ENCODE measurements around the gene DPP9. TPM values are rescaled to one million over a fixed set of nuclear protein-coding genes. Genes with fewer than 3 reads are reported as not detected.
A peak's percentile ranks its signal among the peaks of the same experiment; 100 is the strongest.
"Not testable (repeated sequence)": the region's sequence is repeated elsewhere in the genome, so short reads cannot be mapped to it uniquely, and the experiment has no call there.

The DPP9 gene
- total RNA-seq, 1 donor from 2014 or later, result 37.1 TPM

DNA sequence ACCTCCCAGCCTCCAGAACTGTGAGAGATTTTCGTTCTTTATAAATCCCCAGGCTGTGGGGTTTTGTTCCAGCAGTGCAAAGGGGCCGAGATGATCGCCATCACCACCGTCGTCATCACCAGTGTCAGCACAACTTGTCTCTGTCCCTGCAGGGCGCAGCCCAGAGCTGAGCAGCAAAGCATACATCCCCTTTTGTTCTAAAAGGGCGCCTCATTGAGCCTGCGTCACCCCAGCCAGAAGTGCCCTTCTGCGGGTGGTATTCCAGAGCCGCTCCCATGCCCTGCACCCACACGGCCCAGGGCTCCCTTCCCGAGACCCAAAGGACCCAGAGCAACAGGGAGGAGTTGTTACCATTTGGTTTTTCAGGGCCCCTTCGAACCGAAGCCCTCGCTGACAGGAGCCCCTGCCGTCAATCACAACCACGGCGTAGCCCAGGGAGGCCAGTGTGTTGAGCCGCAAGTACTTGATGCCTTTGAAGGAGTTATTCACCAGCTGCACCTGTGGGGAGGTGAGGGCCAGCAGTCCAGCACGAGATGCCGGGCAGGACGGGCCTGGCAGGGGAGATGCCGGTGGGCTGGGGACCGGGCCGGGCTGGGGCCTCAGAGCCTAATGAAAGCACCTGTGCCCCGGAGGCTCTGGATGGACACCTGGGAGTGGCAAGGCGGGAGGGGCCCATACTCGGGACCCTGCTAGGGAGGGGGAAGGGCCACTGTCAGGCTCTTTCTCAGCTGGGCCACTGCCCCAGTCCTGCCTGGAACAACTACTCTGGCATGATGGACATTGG is 39.1 kb downstream of the DPP9 start:
- Mint-ChIP-seq H3K27ac (no peak overlapping the region), H3K9me3 (no peaks in the 10 kb centered on the region), H3K4me3 (no peak overlapping the region), H3K36me3 (peaks cover 17% of the 10 kb centered on the region), H3K4me1 (no peaks in the 10 kb centered on the region), H3K27me3 (ENCODE audit: low read depth) (no peaks in the 10 kb centered on the region)
- no peak for DNase-seq (ENCODE audit: low spot score in 2 of 2, unreplicated experiment in 2 of 2)
- TF ChIP-seq, protein P1, sequence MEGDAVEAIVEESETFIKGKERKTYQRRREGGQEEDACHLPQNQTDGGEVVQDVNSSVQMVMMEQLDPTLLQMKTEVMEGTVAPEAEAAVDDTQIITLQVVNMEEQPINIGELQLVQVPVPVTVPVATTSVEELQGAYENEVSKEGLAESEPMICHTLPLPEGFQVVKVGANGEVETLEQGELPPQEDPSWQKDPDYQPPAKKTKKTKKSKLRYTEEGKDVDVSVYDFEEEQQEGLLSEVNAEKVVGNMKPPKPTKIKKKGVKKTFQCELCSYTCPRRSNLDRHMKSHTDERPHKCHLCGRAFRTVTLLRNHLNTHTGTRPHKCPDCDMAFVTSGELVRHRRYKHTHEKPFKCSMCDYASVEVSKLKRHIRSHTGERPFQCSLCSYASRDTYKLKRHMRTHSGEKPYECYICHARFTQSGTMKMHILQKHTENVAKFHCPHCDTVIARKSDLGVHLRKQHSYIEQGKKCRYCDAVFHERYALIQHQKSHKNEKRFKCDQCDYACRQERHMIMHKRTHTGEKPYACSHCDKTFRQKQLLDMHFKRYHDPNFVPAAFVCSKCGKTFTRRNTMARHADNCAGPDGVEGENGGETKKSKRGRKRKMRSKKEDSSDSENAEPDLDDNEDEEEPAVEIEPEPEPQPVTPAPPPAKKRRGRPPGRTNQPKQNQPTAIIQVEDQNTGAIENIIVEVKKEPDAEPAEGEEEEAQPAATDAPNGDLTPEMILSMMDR (IDR thresholded peaks at IDR 0.05; ENCODE audit: unreplicated experiment), result no peak

DNA sequence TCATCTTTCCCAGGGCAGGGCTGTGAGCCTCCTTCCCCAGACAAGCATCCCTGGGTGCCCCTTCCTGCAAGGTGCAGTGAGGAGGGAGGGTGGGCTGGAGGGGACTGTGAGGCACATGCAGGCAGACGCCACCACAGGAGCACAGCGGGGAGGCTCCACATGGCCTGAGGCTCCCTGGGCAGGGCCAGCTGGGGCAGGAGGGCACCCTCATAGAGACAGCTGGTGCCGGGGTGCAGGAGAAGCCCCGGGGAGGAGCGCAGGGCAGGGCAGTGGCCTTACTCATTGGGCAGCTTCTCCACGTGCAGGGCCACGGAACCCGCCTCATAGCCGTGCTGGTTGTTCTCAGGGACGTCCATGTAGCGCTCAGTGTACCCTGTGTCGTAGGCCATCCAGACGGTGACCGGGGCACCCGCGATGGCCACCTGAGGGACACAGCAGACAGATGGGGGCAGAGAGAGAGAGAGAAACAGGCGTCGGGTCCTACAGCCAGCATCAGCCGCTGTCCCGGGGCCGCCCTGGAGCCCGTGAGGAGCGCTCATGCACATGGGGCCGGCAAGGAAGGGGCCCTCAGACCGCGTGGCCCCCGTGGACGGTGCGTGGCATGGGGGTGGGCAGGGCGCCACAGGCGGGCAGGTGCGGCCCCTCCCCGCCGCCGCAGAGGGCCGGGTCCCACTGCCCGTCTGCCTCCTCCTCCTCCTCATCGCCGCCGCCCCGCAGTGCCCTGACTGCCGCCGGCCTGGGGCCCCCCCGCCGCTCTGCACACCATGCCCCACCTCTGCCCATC is 41.0 kb downstream of the DPP9 start:
- no peak overlapping the region for H3K4me3 Mint-ChIP-seq
- DNase-seq (ENCODE audit: low spot score in 2 of 2, unreplicated experiment in 2 of 2), result no peak
- peaks cover 23% of the 10 kb centered on the region for H3K36me3 Mint-ChIP-seq
- H3K27ac Mint-ChIP-seq, result no peak overlapping the region
- no peaks in the 10 kb centered on the region for H3K4me1 Mint-ChIP-seq
- TF ChIP-seq, protein P1 (IDR thresholded peaks at IDR 0.05; ENCODE audit: unreplicated experiment), result no peak
- no peaks in the 10 kb centered on the region for H3K27me3 Mint-ChIP-seq (ENCODE audit: low read depth)
- no peaks in the 10 kb centered on the region for H3K9me3 Mint-ChIP-seq

DNA sequence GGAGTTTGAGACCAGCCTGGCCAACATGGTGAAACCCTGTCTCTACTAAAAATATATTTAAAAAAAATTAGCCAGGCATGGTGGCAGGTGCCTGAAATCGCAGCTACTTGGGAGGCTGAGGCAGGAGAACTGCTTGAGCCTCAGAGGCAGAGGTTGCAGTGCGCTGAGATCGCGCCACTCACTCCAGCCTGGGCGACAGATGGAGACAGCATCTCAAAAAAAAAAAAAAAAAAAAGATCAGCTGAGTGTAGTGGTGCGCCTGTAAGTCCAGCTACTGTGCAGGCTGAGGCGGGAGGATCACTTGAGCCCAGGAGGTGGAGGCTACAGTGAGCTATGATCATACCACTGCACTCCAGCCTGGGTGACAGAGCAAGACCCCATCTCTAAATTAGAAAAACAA is 43.6 kb downstream of the DPP9 start:
- not testable (repeated sequence) for DNase-seq (ENCODE audit: low spot score in 2 of 2, unreplicated experiment in 2 of 2); H3K9me3 Mint-ChIP-seq; H3K4me3 Mint-ChIP-seq; H3K27me3 Mint-ChIP-seq (ENCODE audit: low read depth); H3K27ac Mint-ChIP-seq; H3K4me1 Mint-ChIP-seq
- peaks cover 26% of the 10 kb centered on the region for H3K36me3 Mint-ChIP-seq

DNA sequence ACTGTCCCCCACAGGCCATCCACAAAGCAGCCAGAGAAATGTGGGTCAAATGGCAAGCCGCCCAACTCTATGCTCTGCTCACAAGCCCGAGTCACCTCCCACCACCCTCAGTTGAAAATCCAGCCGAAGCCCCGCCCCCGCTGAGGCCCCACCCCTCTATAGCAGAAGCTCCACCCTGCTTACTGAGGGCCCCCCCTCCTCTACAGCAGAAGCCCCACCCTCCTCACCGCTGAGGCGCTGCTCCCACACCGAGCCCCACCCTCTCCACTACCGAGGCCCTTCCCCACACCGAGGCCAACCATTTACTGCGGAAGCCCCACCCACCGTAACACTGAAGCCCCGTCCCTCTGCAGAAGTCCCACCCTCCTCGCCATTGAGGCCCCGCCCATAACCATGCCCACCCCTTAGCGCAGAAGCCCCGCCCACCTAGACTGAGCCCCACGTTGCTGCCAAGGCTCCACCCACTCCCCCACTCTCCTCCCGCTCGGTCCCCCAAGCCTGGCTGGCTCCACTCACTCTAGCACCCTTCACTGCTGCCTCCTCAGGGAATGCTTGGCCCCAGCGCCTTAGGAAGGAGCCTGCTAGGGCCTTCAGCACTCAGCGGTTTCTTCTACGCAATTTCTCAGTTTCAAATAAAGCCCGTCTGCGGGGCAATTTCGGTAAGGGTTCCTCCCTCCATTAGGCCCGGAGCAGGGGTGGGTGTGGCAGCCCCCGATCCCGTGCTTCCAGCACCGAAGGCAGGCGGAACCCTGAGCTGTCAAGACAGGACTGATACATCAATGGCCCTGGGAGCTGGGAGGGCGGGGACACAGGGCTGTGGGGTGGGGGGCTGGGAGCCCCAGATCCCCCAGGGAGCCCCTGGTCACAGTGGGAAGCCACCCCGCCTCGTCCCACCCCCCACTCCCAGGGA is 44.5 kb downstream of the DPP9 start:
- Mint-ChIP-seq H3K4me3 (no peak overlapping the region), H3K36me3 (peaks cover 26% of the 10 kb centered on the region), H3K27me3 (ENCODE audit: low read depth) (no peaks in the 10 kb centered on the region), H3K9me3 (no peaks in the 10 kb centered on the region), H3K27ac (no peak overlapping the region), H3K4me1 (no peaks in the 10 kb centered on the region)
- no peak for DNase-seq (ENCODE audit: low spot score in 2 of 2, unreplicated experiment in 2 of 2)
- TF ChIP-seq, protein P1 (IDR thresholded peaks at IDR 0.05; ENCODE audit: unreplicated experiment), result no peak

DNA sequence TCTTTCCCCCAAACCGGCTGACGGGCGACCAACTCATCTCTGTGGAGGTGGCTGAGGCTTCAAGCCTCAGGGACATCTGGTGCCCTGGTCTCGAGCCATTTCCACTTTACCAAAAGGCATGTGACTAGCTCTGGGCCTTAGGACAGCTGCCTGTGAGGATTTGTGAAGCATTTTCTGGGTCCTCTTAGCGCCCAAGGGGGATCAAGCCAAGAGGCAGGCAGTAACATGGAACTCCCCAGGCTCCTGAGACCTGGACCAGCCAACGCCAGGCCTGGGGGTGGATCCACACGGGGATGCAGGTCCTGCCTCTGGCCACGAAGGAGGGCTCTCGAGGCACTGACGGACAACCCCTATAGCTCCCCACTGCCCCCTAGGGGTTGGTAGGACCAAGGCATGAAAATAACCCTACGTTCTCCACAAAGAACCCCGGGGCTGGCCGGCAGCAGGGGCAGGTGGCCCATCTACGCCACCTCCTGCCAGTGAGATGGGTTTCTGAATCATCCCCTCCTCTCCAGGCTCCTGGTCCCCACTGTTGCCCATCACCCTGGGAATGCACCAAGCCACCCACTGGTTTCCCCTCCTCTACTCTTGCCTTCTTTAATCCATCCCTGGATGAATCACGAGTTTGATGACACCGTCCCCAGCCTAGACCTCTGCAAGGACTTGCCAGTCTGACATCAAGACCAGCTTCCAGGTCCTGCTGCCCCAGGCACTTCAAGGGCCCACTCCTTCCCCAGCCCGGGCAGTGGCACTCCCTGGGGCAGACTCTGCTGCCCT is 46.5 kb downstream of the DPP9 start:
- no peak overlapping the region for H3K4me3 Mint-ChIP-seq
- H3K9me3 Mint-ChIP-seq, result no peaks in the 10 kb centered on the region
- H3K27ac Mint-ChIP-seq, result no peak overlapping the region
- H3K36me3 Mint-ChIP-seq, result peaks cover 20% of the 10 kb centered on the region
- DNase-seq (ENCODE audit: low spot score in 2 of 2, unreplicated experiment in 2 of 2), result no peak
- TF ChIP-seq, protein P1 (IDR thresholded peaks at IDR 0.05; ENCODE audit: unreplicated experiment), result peak; percentile 22
- H3K27me3 Mint-ChIP-seq (ENCODE audit: low read depth), result no peaks in the 10 kb centered on the region
- H3K4me1 Mint-ChIP-seq, result no peaks in the 10 kb centered on the region
